ENCODE results near the gene TOR1A.

DNA sequence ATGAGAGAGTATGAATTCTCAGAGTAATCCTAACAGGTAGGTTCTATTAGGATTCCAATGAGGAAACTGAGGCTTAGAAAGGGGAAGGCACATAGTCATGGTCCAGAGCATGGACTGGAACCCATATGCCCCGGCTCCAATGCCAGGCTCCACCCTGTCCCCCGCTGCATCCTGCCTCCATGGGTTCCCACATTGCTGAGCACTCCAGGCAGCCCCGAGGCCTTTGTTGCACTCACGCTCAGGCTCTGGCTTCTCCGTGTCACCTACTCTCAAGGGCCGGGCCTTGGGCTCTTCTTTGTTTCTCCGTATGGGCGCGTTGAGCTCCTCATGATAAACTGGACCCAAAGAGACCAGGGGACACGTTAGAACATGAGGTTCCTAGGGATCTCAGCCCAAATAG, 5.0 kb upstream of the TOR1A start:
- TF ChIP-seq CTCF (IDR thresholded peaks at IDR 0.05) (no peak), POLR2AphosphoS5 (IDR thresholded peaks at IDR 0.05) (no peak)
